NCI-H2196 (cell line): ENCODE results near the gene SPTBN4.
"Not testable (repeated sequence)": the region's sequence is repeated elsewhere in the genome, so short reads cannot be mapped to it uniquely, and the experiment has no call there.

Experiments
- DNase-seq: peaks from one replicate; lab custom pipeline; 2025; ENCODE audit not compliant: unreplicated experiment; lab: John Stamatoyannopoulos, UW

SPTBN4 gene

GRCh38 chr19:40464059-40465024 is 2.5 kb upstream of the SPTBN4 start:
- DNase-seq: peak; percentile 88

GRCh38 chr19:40465025-40465556 is 1.7 kb upstream of the SPTBN4 start:
- DNase-seq: no peak

DNA sequence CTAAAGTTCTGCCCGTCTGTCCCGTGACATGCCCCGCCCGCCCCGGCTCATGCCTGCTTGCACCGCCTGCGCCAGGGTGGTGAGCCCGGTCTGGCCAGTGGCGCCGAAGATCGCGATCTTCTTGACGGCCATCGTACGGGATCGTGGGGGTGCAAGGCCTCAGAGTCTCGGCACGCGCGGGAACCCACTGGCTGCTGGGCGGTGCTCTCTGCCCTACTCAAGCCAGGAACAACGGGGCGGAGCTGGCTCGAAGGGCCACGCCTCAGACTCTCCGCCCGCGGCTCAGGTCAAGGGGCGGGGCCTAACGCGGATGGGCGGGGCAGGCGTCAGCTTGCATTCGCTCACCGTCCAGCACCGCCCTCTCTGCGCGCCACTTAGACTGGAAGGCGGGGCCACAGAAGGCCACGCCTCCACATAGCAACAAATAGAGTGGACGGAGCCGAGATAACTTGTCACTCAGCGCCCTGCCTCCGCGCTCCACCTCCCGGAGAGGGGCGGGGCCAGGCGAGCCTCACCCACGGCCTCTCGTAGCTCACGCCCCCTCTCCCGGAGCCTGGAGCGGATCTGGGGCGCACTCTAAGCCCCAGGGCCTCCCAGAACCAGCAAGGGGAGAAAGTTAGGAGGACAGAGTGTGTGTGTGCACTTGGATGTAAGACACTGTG is 1.1 kb upstream of the SPTBN4 start, which contains the start of gene BLVRB:
Gene BLVRB, minus strand, starts transcription at position 189 of the 662 bp plus-strand sequence. Its CDS starts 57 bp downstream, at position 132.
- peak; percentile 99 for DNase-seq

DNA sequence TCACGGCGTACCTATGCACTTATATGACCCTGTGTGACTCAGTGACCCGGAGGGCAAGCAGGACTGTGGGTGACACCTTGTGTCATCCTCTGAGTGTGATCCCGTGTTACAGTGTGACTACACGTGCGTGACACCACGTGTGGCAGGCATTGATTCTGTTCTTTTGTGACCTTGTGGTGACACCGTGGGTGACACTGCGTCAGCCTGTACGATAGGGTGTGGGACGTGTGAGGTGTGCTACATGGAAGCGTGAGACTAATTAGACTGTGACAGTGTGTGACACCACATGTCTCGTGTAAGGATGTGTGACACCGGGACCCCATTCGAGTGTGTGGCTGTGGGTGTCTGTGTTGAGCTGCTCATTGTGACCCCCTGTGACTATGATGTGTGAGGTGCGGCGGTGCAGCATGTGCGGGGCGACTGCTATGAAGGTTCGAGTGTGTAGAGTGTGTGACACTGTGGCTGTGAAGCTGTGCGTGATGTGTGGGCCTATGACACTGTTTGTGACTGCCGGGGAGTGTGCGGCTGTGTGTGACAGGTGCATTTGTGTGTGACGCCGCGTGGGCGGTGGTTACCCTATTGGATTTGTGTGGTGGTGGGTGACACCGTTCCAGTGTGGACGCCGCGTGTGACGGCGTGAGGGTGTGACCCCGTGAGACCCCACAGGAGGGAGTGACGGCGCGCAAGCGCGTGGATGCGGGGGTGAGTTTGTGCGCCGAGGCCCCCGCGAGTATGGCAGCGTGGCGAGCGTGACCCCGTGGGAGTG is 399 bp upstream of the SPTBN4 start:
- no peak for DNase-seq

- DNase-seq: no peak
Observed at GRCh38 chr19:40469011-40469410, 2.2 kb downstream of the SPTBN4 start.

DNA sequence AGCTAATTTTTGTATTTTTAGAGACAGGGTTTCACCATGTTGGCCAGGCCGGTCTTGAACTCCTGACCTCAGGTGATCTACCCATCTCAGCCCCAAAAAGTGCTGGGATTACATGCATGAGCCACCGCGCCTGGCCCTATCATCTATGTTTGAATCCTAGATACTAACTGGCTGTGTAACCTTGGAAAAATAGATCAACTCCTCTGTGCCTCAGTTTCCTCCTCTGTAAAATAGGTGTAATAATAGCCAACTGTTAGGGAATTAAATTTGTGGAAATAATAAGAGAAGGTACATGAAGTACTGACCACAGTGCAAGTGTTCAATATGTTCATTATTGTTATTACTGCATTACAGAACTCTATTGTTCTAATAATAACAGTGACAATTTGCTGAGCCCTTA is 4.3 kb downstream of the SPTBN4 start:
- no peak for DNase-seq

GRCh38 chr19:40472516-40472915 is 5.7 kb downstream of the SPTBN4 start:
- no peak for DNase-seq

DNA sequence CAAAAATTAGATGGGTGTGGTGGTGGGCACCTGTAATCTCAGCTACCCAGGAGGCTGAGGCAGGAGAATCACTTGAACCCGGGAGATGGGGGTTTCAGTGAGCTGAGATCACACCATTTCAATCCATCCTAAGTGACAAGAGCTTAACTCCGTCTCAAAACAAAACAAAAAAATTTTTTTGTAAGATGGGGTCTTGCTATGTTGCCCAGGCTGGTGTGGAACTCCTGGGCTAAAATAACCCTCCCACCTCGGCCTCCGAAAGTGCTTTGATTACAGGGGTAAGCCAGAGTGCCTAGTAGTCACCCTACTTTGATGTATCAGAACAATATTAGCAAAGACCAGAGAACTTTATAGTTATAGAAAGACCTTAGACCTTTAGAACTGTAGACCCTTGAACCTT is 7.9 kb downstream of the SPTBN4 start:
- DNase-seq: no peak

DNA sequence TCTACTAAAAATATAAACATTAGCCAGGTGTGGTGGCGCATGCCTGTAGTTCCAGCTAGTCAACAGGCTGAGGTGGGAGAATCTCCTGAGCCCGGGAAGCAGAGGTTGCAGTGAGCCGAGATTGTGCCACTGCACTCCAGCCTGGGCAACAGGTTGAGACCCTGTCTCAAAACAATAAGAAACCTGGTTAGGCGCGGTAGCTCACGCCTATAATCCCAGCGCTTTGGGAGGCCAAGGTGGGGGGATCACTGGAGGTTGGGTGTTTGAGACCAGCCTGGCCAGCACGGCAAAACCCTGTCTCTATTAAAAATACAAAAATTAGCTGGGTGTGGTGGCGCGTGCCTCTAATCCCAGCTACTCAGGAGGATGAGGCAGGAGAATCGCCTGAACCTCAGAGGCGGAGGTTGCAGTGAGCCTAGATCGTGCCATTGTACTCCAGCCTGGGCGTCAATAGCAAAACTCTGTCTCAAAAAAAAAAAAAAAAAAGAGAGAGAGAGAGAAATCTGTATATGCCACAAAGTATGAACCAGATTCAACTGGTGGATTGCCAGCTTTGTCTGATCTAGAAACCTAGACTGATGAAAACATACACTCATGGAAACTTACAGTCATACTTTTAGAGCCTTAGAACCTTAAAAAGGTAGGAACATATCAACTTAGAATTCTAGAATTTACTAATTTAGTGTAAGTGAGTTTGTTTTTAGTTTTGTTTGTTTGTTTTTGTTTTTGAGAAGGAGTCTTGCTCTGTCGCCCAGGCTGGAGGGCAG is 9.3 kb downstream of the SPTBN4 start:
- DNase-seq: not testable (repeated sequence)

- no peak for DNase-seq
Observed at GRCh38 chr19:40486017-40486416, 19.2 kb downstream of the SPTBN4 start.

- DNase-seq: no peak
Observed at GRCh38 chr19:40489882-40490230, 23.1 kb downstream of the SPTBN4 start.

DNA sequence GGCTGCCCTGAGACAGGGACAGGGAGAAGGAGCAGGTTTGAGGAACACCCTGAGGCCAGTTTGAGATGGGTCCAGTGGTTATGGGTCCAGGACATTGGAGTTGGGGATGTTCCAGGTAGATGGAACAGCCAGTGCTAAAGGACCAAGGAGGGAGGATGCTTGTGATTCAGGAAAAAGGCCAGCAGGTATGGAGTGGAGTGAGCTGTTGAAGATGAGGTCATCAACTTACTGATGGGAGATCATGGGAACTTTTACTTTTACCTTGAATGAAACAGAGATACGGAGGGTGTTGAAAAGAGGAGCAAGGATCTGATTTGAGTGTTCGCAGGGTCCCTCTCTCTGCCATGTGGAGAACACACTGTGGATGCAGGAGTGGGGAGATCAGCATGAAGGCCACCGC is 25.5 kb downstream of the SPTBN4 start:
- no peak for DNase-seq

- no peak for DNase-seq
Observed at GRCh38 chr19:40493778-40494177, 27.0 kb downstream of the SPTBN4 start.

- no peak for DNase-seq
Observed at GRCh38 chr19:40494191-40494838, 27.5 kb downstream of the SPTBN4 start.

DNA sequence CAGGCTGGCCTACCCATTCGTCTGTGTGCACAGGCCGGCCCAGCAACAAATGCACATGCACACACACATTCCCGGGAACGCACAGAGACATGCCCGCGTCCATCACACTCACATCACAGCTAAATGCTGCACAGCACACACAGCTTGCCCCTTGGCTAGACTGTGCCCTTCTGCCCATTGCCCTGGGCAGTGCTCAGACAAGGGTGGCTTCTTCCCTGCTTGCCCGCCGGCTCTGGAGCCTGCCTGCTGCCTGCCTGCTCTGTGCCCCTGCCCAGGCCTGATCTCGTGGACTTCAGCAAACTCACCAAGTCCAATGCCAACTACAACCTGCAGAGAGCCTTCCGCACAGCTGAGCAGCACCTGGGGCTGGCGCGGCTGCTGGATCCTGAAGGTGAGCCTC is 30.4 kb downstream of the SPTBN4 start:
- no peak for DNase-seq

DNA sequence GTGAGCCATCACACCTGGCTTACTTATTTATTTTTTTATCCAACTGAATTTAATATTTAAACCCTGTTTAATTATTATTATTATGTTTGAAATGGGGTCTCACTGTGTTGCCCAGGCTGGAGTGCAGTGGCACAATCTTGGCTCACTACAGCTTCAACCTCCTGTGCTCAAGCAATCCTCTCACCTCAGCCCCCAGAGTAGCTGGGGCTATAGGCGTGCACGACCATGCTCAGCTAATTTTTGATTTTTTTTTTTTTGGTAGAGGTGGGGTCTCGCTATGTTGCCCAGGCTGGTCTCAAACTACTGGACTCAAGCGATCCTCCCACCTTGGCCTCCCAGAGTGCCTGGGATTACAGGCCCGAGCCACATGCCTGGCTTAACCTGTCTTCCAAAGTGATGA is 32.5 kb downstream of the SPTBN4 start:
- no peak for DNase-seq

GRCh38 chr19:40500678-40501530 is 34.1 kb downstream of the SPTBN4 start:
- DNase-seq: not testable (repeated sequence)

GRCh38 chr19:40501599-40501998 is 34.8 kb downstream of the SPTBN4 start:
- DNase-seq: no peak

- no peak for DNase-seq
Observed at GRCh38 chr19:40502081-40502480, 35.3 kb downstream of the SPTBN4 start.
